ENCODE results near the gene NADSYN1. TPM values are rescaled to one million over a fixed set of nuclear protein-coding genes. Genes with fewer than 3 reads are reported as not detected.
"Not testable (repeated sequence)": the region's sequence is repeated elsewhere in the genome, so short reads cannot be mapped to it uniquely, and the experiment has no call there.

Gene NADSYN1
- total RNA-seq, 1 experiment from 2014 or later = 36.8 TPM

- in situ Hi-C loops (cut with HindIII; ENCODE audit: low pct_unique_long_range_greater_than_20kb, low sequenced_read_pairs); DNase-seq (ENCODE audit: low read depth): not testable (repeated sequence)
Observed at GRCh38 chr11:71534711-71535608, 82.0 kb downstream of the NADSYN1 start.

GRCh38 chr11:71535825-71536224 lies 82.8 kb downstream of the NADSYN1 start:
- in situ Hi-C loops (cut with HindIII; ENCODE audit: low pct_unique_long_range_greater_than_20kb, low sequenced_read_pairs) = no loop called here
- no peak for DNase-seq (ENCODE audit: low read depth)

- in situ Hi-C loops (cut with HindIII; ENCODE audit: low pct_unique_long_range_greater_than_20kb, low sequenced_read_pairs) = no loop called here
- no peak for DNase-seq (ENCODE audit: low read depth)
Observed at GRCh38 chr11:71537537-71537936, 84.5 kb downstream of the NADSYN1 start.

GRCh38 chr11:71537977-71538665 lies 85.1 kb downstream of the NADSYN1 start, which contains the start of gene KRTAP5-8:
KRTAP5-8 (plus strand) TSS chr11:71538025; CDS start chr11:71538056, 31 bp downstream.
- DNase-seq (ENCODE audit: low read depth); in situ Hi-C loops (cut with HindIII; ENCODE audit: low pct_unique_long_range_greater_than_20kb, low sequenced_read_pairs): not testable (repeated sequence)

- in situ Hi-C loops (cut with HindIII; ENCODE audit: low pct_unique_long_range_greater_than_20kb, low sequenced_read_pairs) = no loop called here
- DNase-seq (ENCODE audit: low read depth) = no peak
Observed at GRCh38 chr11:71538666-71538990, 85.6 kb downstream of the NADSYN1 start.

- no peak for DNase-seq (ENCODE audit: low read depth)
- in situ Hi-C loops (cut with HindIII; ENCODE audit: low pct_unique_long_range_greater_than_20kb, low sequenced_read_pairs) = no loop called here
Observed at GRCh38 chr11:71539017-71539416, 86.0 kb downstream of the NADSYN1 start.

GRCh38 chr11:71539971-71540370 lies 87.0 kb downstream of the NADSYN1 start:
- in situ Hi-C loops (cut with HindIII; ENCODE audit: low pct_unique_long_range_greater_than_20kb, low sequenced_read_pairs); DNase-seq (ENCODE audit: low read depth): not testable (repeated sequence)

GRCh38 chr11:71540521-71541304 lies 87.7 kb downstream of the NADSYN1 start:
- DNase-seq (ENCODE audit: low read depth); in situ Hi-C loops (cut with HindIII; ENCODE audit: low pct_unique_long_range_greater_than_20kb, low sequenced_read_pairs): not testable (repeated sequence)

GRCh38 chr11:71542382-71542781 lies 89.4 kb downstream of the NADSYN1 start:
- in situ Hi-C loops (cut with HindIII; ENCODE audit: low pct_unique_long_range_greater_than_20kb, low sequenced_read_pairs) = no loop called here
- no peak for DNase-seq (ENCODE audit: low read depth)

- DNase-seq (ENCODE audit: low read depth) = no peak
- in situ Hi-C loops (cut with HindIII; ENCODE audit: low pct_unique_long_range_greater_than_20kb, low sequenced_read_pairs) = no loop called here
Observed at GRCh38 chr11:71542879-71543777, 90.1 kb downstream of the NADSYN1 start.

- in situ Hi-C loops (cut with HindIII; ENCODE audit: low pct_unique_long_range_greater_than_20kb, low sequenced_read_pairs) = no loop called here
- no peak for DNase-seq (ENCODE audit: low read depth)
Observed at GRCh38 chr11:71543866-71544265, 90.9 kb downstream of the NADSYN1 start.

GRCh38 chr11:71544525-71545214 lies 91.7 kb downstream of the NADSYN1 start:
- in situ Hi-C loops (cut with HindIII; ENCODE audit: low pct_unique_long_range_greater_than_20kb, low sequenced_read_pairs) = no loop called here
- no peak for DNase-seq (ENCODE audit: low read depth)

- in situ Hi-C loops (cut with HindIII; ENCODE audit: low pct_unique_long_range_greater_than_20kb, low sequenced_read_pairs) = no loop called here
- DNase-seq (ENCODE audit: low read depth) = no peak
Observed at GRCh38 chr11:71545405-71545966, 92.5 kb downstream of the NADSYN1 start.

GRCh38 chr11:71548120-71548519 lies 95.1 kb downstream of the NADSYN1 start, which contains the start of gene KRTAP5-9:
KRTAP5-9 (plus strand) TSS chr11:71548420; CDS start chr11:71548658, 238 bp downstream.
- no peak for DNase-seq (ENCODE audit: low read depth)
- in situ Hi-C loops (cut with HindIII; ENCODE audit: low pct_unique_long_range_greater_than_20kb, low sequenced_read_pairs) = no loop called here

GRCh38 chr11:71548716-71549151 lies 95.7 kb downstream of the NADSYN1 start:
- DNase-seq (ENCODE audit: low read depth) = no peak
- in situ Hi-C loops (cut with HindIII; ENCODE audit: low pct_unique_long_range_greater_than_20kb, low sequenced_read_pairs) = no loop called here

Data from Caki2 (cell line).